SK-N-SH treated with all-trans-retinoic acid at 6 μM for 48 hours (cell line): ENCODE results near the gene ZNRF2.

Source experiments
- ATAC-seq: fragments of 200-7000 bp; cut with Tn5 transposase; 3 replicates; pipeline ENCODE4 v1.9.1; 2020; ENCODE audit warnings: mild to moderate bottlenecking, moderate library complexity
- ARNTL ChIP-seq: fragments of 450-650 bp; formaldehyde crosslinking; IDR thresholded peaks from 2 replicates; pipeline ENCODE4 v1.5.0; 2020; ENCODE audit warnings: low read depth, mild to moderate bottlenecking, moderate library complexity, borderline replicate concordance
- BACH2 ChIP-seq: fragments of 250-450 bp; sonication (Bioruptor Pico); IDR thresholded peaks from 2 replicates; pipeline ENCODE4 v1.9.0; 2021; ENCODE audit warnings: mild to moderate bottlenecking, borderline replicate concordance
- CREB5 ChIP-seq: fragments of 250-450 bp; sonication (Bioruptor Pico); IDR thresholded peaks from 2 replicates; pipeline ENCODE4 v1.5.1; 2020; ENCODE audit warnings: low read depth, mild to moderate bottlenecking, moderate library complexity
- CSDC2 ChIP-seq: fragments of 250-450 bp; sonication (Bioruptor Pico); IDR thresholded peaks from 2 replicates; pipeline ENCODE4 v1.5.0; 2020; ENCODE audit warnings: mild to moderate bottlenecking, moderate library complexity
- CSRNP3 ChIP-seq: fragments of 250-450 bp; sonication (Bioruptor Pico); IDR thresholded peaks from 2 replicates; pipeline ENCODE4 v1.5.1; 2021; ENCODE audit warnings: mild to moderate bottlenecking, moderate library complexity
- ESRRG ChIP-seq: fragments of 250-450 bp; sonication (Bioruptor Pico); IDR thresholded peaks from 2 replicates; pipeline ENCODE4 v1.6.1; 2021; ENCODE audit warnings: mild to moderate bottlenecking
- GLIS3 ChIP-seq: fragments of 250-450 bp; sonication (Bioruptor Pico); IDR thresholded peaks from 2 replicates; pipeline ENCODE4 v1.5.0; 2020; ENCODE audit warnings: mild to moderate bottlenecking, moderate library complexity
- ISL1 ChIP-seq: fragments of 250-450 bp; sonication (Bioruptor Pico); IDR thresholded peaks from 2 replicates; pipeline ENCODE4 v2.1.2; 2022; ENCODE audit warnings: mild to moderate bottlenecking, moderate library complexity
- OSR1 ChIP-seq: fragments of 250-450 bp; sonication (Bioruptor Pico); IDR thresholded peaks from 2 replicates; pipeline ENCODE4 v1.8.0; 2022; ENCODE audit warnings: moderate library complexity, mild to moderate bottlenecking, inconsistent platforms
- PATZ1 ChIP-seq: fragments of 250-450 bp; sonication (Bioruptor Pico); IDR thresholded peaks from 2 replicates; pipeline ENCODE4 v1.8.0; 2020; ENCODE audit warnings: mild to moderate bottlenecking, moderate library complexity, borderline replicate concordance
- POU6F1 ChIP-seq: fragments of 250-450 bp; sonication (Bioruptor Pico); IDR thresholded peaks from 2 replicates; pipeline ENCODE4 v1.8.0; 2021; ENCODE audit warnings: low read depth, mild to moderate bottlenecking, moderate library complexity, borderline replicate concordance
- PPARA ChIP-seq: fragments of 250-450 bp; sonication (Bioruptor Pico); IDR thresholded peaks from 2 replicates; pipeline ENCODE4 v1.5.0; 2020; ENCODE audit warnings: mild to moderate bottlenecking, borderline replicate concordance
- RARB ChIP-seq: fragments of 250-450 bp; sonication (Bioruptor Pico); IDR thresholded peaks from 2 replicates; pipeline ENCODE4 v1.8.0; 2021; ENCODE audit warnings: mild to moderate bottlenecking, moderate library complexity
- SNAI2 ChIP-seq: fragments of 250-450 bp; sonication (Bioruptor Pico); IDR thresholded peaks from 2 replicates; pipeline ENCODE4 v1.5.0; 2020; ENCODE audit warnings: mild to moderate bottlenecking, moderate library complexity
- TCF4 ChIP-seq: fragments of 250-450 bp; sonication (Bioruptor Pico); IDR thresholded peaks from 2 replicates; pipeline ENCODE4 v1.8.0; 2021; ENCODE audit warnings: mild to moderate bottlenecking, moderate library complexity, borderline replicate concordance
- TOX ChIP-seq: fragments of 250-450 bp; sonication (Bioruptor Pico); IDR thresholded peaks from 2 replicates; pipeline ENCODE4 v1.8.0; 2021; ENCODE audit warnings: mild to moderate bottlenecking, moderate library complexity, borderline replicate concordance
- TSHZ2 ChIP-seq: fragments of 250-450 bp; sonication (Bioruptor Pico); IDR thresholded peaks from 2 replicates; pipeline ENCODE4 v1.5.0; 2020; ENCODE audit warnings: mild to moderate bottlenecking, moderate library complexity
- ZC3H10 ChIP-seq: fragments of 250-450 bp; sonication (Bioruptor Pico); IDR thresholded peaks from 2 replicates; pipeline ENCODE4 v1.5.1; 2021; ENCODE audit warnings: mild to moderate bottlenecking, moderate library complexity
- ZFP3 ChIP-seq: fragments of 250-450 bp; sonication (Bioruptor Pico); IDR thresholded peaks from 2 replicates; pipeline ENCODE4 v1.5.0; 2020; ENCODE audit warnings: mild to moderate bottlenecking, moderate library complexity
- ZNF70 ChIP-seq: fragments of 450-650 bp; formaldehyde crosslinking; IDR thresholded peaks from 2 replicates; pipeline ENCODE4 v1.5.0; 2020; ENCODE audit warnings: mild to moderate bottlenecking, moderate library complexity

Gene ZNRF2

GRCh38 chr7:30251708-30252329, 32.6 kb upstream of the ZNRF2 start:
- TF ChIP-seq TOX (CRISPR knock-in tag) (no peak), PPARA (CRISPR knock-in tag) (no peak), ESRRG (CRISPR knock-in tag) (no peak), SNAI2 (CRISPR knock-in tag) (no peak), POU6F1 (CRISPR knock-in tag) (no peak), ISL1 (CRISPR knock-in tag) (no peak), CSRNP3 (no peak), CSDC2 (CRISPR knock-in tag) (no peak), TSHZ2 (CRISPR knock-in tag) (no peak), ZC3H10 (CRISPR knock-in tag) (no peak), PATZ1 (CRISPR knock-in tag) (no peak), OSR1 (no peak), TCF4 (CRISPR knock-in tag) (no peak), RARB (no peak), BACH2 (no peak), GLIS3 (no peak), ZNF70 (CRISPR knock-in tag) (no peak), ARNTL (CRISPR knock-in tag) (no peak), CREB5 (CRISPR knock-in tag) (no peak), ZFP3 (no peak)
- no peak for ATAC-seq

- TF ChIP-seq POU6F1 (CRISPR knock-in tag) (no peak), CSDC2 (CRISPR knock-in tag) (0 out of 2 replicates have a peak, but pooled peaks have one; percentile 31), PATZ1 (CRISPR knock-in tag) (no peak), ZFP3 (0 out of 2 replicates have a peak, but pooled peaks have one; percentile 24), TSHZ2 (CRISPR knock-in tag) (no peak)
These were observed 31.3 kb upstream of the ZNRF2 start for GRCh38 chr7:30252885-30253795.

More at GRCh38 chr7:30252885-30253795, 31.3 kb upstream of the ZNRF2 start:
- ATAC-seq, result peak; percentile 92
